ENCODE data around the gene OPA3.
"Not testable (repeated sequence)": the region's sequence is repeated elsewhere in the genome, so short reads cannot be mapped to it uniquely, and the experiment has no call there.

OPA3 gene

GRCh38 chr19:45584332-45585157 lies at the start of gene OPA3:
OPA3 (minus strand) TSS chr19:45584802; CDS start chr19:45584764, 38 bp downstream.
- peak; percentile 100 for DNase-seq (ENCODE audit: low spot score)

GRCh38 chr19:45632468-45633196 lies 48.0 kb upstream of the OPA3 start:
- peak; percentile 91 for DNase-seq (ENCODE audit: low spot score)

- peak; percentile 94 for DNase-seq (ENCODE audit: low spot score)
These were observed 45.9 kb upstream of the OPA3 start for GRCh38 chr19:45630463-45630862.

- DNase-seq (ENCODE audit: low spot score), result no peak
These were observed 45.1 kb upstream of the OPA3 start for GRCh38 chr19:45629704-45630103.

GRCh38 chr19:45628219-45628618 lies 43.6 kb upstream of the OPA3 start:
- not testable (repeated sequence) for DNase-seq (ENCODE audit: low spot score)

- no peak for DNase-seq (ENCODE audit: low spot score)
These were observed 39.4 kb upstream of the OPA3 start for GRCh38 chr19:45623984-45624383.

GRCh38 chr19:45621976-45622503 lies 37.4 kb upstream of the OPA3 start:
- DNase-seq (ENCODE audit: low spot score), result no peak

GRCh38 chr19:45621389-45621788 lies 36.8 kb upstream of the OPA3 start:
- no peak for DNase-seq (ENCODE audit: low spot score)

GRCh38 chr19:45616704-45617017 lies 32.1 kb upstream of the OPA3 start:
- DNase-seq (ENCODE audit: low spot score), result no peak

GRCh38 chr19:45615795-45616703 lies 31.4 kb upstream of the OPA3 start:
- DNase-seq (ENCODE audit: low spot score), result peak; percentile 96

- DNase-seq (ENCODE audit: low spot score), result not testable (repeated sequence)
These were observed 30.5 kb upstream of the OPA3 start for GRCh38 chr19:45615056-45615455.

- peak; percentile 95 for DNase-seq (ENCODE audit: low spot score)
These were observed 29.5 kb upstream of the OPA3 start for GRCh38 chr19:45613926-45614725.

- DNase-seq (ENCODE audit: low spot score), result no peak
These were observed 24.3 kb upstream of the OPA3 start for GRCh38 chr19:45608948-45609347.

GRCh38 chr19:45607071-45608029 lies 22.7 kb upstream of the OPA3 start:
- peak; percentile 69 for DNase-seq (ENCODE audit: low spot score)

GRCh38 chr19:45601524-45602374 lies 17.1 kb upstream of the OPA3 start, which contains the start of gene GPR4:
GPR4 (minus strand) TSS chr19:45602212; CDS start chr19:45591866, 10,346 bp downstream.
- no peak for DNase-seq (ENCODE audit: low spot score)

GRCh38 chr19:45601115-45601514 lies 16.5 kb upstream of the OPA3 start:
- no peak for DNase-seq (ENCODE audit: low spot score)

- DNase-seq (ENCODE audit: low spot score), result no peak
These were observed 15.8 kb upstream of the OPA3 start for GRCh38 chr19:45600340-45600885.

- DNase-seq (ENCODE audit: low spot score), result no peak
These were observed 14.7 kb upstream of the OPA3 start for GRCh38 chr19:45599286-45599685.
